ENCODE data around the gene FAM72C.
"Not testable (repeated sequence)": the region's sequence is repeated elsewhere in the genome, so short reads cannot be mapped to it uniquely, and the experiment has no call there.

FAM72C gene

GRCh38 chr1:143971924-143972700 lies at the start of gene FAM72C:
TSS of gene FAM72C (minus strand) at chr1:143971986. CDS start at chr1:143971141, 845 bp downstream.
- in situ Hi-C loops (cut with MboI; ENCODE audit: low sequenced_read_pairs) = not testable (repeated sequence)

GRCh38 chr1:144020001-144020738 lies 48.4 kb upstream of the FAM72C start:
- in situ Hi-C loops (cut with MboI; ENCODE audit: low sequenced_read_pairs) = not testable (repeated sequence)

GRCh38 chr1:144019101-144019500 lies 47.3 kb upstream of the FAM72C start:
- in situ Hi-C loops (cut with MboI; ENCODE audit: low sequenced_read_pairs) = not testable (repeated sequence)

- in situ Hi-C loops (cut with MboI; ENCODE audit: low sequenced_read_pairs) = not testable (repeated sequence)
These were observed 43.6 kb upstream of the FAM72C start for GRCh38 chr1:144015180-144015966.

GRCh38 chr1:144014528-144014927 lies 42.7 kb upstream of the FAM72C start:
- in situ Hi-C loops (cut with MboI; ENCODE audit: low sequenced_read_pairs) = not testable (repeated sequence)

GRCh38 chr1:144014121-144014520 lies 42.3 kb upstream of the FAM72C start:
- in situ Hi-C loops (cut with MboI; ENCODE audit: low sequenced_read_pairs) = not testable (repeated sequence)

- in situ Hi-C loops (cut with MboI; ENCODE audit: low sequenced_read_pairs) = not testable (repeated sequence)
These were observed 40.5 kb upstream of the FAM72C start for GRCh38 chr1:144012168-144012733.

GRCh38 chr1:144009410-144009809 lies 37.6 kb upstream of the FAM72C start:
- in situ Hi-C loops (cut with MboI; ENCODE audit: low sequenced_read_pairs) = not testable (repeated sequence)

GRCh38 chr1:144004259-144004658 lies 32.5 kb upstream of the FAM72C start:
- in situ Hi-C loops (cut with MboI; ENCODE audit: low sequenced_read_pairs) = not testable (repeated sequence)

GRCh38 chr1:144003306-144004029 lies 31.7 kb upstream of the FAM72C start:
- in situ Hi-C loops (cut with MboI; ENCODE audit: low sequenced_read_pairs) = not testable (repeated sequence)

GRCh38 chr1:144002141-144002881 lies 30.5 kb upstream of the FAM72C start:
- in situ Hi-C loops (cut with MboI; ENCODE audit: low sequenced_read_pairs) = not testable (repeated sequence)

- in situ Hi-C loops (cut with MboI; ENCODE audit: low sequenced_read_pairs) = not testable (repeated sequence)
These were observed 29.3 kb upstream of the FAM72C start for GRCh38 chr1:144001077-144001476.

GRCh38 chr1:143996020-143996419 lies 24.2 kb upstream of the FAM72C start:
- in situ Hi-C loops (cut with MboI; ENCODE audit: low sequenced_read_pairs) = not testable (repeated sequence)

- in situ Hi-C loops (cut with MboI; ENCODE audit: low sequenced_read_pairs) = not testable (repeated sequence)
These were observed 21.6 kb upstream of the FAM72C start for GRCh38 chr1:143993301-143993907.

- in situ Hi-C loops (cut with MboI; ENCODE audit: low sequenced_read_pairs) = not testable (repeated sequence)
These were observed 18.9 kb upstream of the FAM72C start for GRCh38 chr1:143990699-143991098.

GRCh38 chr1:143989719-143990118 lies 17.9 kb upstream of the FAM72C start:
- in situ Hi-C loops (cut with MboI; ENCODE audit: low sequenced_read_pairs) = not testable (repeated sequence)

- in situ Hi-C loops (cut with MboI; ENCODE audit: low sequenced_read_pairs) = not testable (repeated sequence)
These were observed 17.6 kb upstream of the FAM72C start for GRCh38 chr1:143989427-143989712.

- in situ Hi-C loops (cut with MboI; ENCODE audit: low sequenced_read_pairs) = not testable (repeated sequence)
These were observed 17.0 kb upstream of the FAM72C start for GRCh38 chr1:143988602-143989426.
